Hippocampal formation (tissue), 2 donors: ENCODE data around the gene ARID3C.
A peak's percentile ranks its signal among the peaks of the same experiment; 100 is the strongest.

Source experiments
- DNase-seq, 2 donors: peaks; one replicate each; lab custom pipeline; 2025; lab: John Stamatoyannopoulos, UW

ARID3C gene

DNA sequence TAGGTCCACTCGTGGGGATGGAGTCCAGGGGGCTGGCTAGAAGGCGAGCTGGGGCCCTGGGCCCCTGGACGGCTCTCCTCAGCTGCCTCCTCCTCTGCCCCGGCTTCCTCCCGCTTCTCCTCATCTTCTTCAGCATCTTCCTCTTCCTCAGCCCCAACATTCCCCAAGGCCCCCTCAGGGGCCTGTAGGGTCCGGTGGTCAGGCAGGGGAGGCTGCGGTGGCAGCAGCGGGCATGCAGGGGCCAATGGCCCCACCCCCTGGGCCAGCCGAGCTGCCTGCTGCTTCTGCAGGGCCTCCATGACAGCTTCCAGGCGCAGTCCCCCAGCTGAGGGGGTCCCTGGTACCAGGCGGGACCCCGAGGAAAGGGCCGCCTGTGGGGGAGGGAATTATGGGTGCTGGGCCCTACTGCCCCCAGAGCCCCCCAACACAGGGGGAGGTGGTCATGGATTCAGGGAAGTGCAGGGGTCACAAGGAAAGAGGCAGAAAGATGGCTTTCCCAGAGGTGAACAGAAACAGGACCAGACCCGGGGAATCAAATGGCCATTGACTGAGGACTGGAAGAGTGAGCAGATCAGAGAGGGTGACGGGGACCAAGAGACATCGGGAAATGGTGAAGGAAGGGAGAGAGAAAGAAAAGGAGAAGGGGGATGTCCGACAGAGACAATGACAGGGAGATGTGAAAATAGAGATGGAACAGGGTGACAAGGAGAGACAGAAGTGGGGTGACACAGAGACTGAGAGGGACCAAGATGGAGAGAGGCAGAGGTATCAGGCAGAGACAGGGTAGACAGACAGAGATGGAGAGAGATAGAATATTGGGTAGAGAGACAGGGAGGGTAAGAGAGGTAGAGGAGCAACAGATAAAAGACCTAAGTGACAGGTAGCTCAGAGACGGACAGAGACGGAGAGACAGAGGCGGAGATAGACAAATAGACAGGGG, 880 bp downstream of the ARID3C start:
- DNase-seq: no peak

DNA sequence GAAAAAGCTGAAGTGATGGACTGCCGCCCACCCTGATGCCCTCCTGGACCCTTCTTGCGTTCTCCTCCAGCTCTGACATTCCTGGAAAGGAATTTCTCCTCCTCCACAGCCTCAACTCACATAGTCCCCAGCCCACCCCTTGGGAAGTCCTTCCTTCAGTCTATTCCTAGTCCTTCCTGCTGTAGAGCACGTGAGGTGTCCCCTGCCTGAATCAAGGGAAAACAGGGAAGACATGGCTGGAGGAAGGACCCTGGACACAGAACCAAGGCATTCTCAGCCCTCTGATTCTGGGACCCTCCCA, 3.7 kb downstream of the ARID3C start:
- no peak for DNase-seq

DNA sequence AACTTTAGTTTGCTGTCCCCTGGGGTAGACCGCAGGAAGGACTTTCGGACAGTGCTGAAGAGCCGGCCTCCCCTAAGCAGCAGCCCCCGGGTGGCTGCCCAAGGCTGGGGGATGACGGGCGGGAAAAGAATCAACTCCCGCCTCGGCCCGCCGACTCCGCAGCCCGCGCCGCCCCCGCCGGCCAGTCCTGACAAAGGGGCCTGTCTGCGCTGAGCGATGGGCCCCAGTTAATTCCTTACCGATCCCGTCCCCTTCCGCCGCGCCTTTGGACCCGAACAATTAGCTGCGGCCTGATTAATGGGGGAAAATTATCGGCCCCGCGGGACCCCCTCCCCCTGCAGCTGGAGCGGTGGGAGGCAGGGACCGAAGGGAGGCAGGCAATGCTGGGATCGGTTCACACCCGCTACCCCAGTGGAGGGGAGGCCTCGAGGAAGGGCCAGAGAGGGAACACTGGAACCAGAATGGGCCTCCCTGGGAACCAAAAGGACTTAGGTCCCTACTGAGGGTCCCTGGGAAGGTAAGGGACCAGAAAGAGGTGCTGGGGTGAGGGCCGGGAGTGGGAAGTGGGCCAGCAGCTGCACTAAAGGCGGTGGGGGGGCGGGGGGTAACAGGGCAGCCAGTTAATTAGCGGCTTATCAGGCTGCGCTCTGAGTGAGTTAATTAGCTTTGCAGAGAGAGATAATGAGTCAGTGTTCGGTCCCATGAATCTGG, 4.2 kb downstream of the ARID3C start:
- no peak for DNase-seq

DNA sequence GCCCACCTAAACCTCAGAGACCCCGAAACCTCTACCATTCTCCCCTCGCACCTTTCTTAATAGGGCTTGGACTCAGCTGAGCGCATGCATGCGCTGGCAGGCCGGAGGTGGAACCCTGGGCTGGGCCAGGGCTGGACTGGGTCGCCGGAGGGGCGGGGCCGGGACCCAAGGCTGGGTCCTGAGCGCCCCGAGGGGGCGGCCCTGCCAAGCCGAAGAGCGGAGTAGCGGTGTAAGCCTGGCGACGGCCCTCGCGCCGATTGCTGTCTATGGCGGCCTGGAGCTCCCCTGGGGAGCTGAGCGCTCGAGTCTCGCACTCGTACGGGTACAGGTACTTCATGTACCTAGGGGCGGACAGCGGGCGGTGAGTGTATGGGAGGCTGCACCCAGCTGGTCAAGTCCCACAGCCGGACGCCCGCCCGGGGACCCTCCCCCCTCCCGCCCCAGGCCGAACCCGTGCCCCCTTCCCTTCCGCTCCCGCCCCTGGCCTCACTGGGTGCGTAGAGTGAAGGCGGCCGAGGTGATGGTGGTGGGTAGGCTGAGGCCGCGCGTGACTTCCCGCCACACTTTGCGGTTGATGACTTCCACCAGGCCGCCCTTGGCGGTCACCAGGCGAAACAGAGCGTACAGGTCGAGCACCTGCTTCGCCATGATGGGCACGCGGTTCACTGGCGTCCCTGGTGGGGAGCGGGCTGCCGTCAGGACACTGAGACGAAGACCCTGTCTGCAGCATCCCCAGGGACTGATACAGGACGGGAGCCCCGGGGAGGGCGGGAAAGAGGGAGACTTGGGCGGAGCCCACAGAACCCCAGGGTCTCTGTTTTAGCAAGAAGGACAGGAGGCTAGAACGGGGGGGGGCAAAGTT, 5.3 kb downstream of the ARID3C start:
- no peak for DNase-seq

- peak; percentile 88 to 98 for DNase-seq
These were observed 8.5 kb downstream of the ARID3C start, which contains the start of gene DCTN3 for GRCh38 chr9:34620061-34620994. TSS of gene DCTN3 (minus strand) at chr9:34620495. CDS start at chr9:34620464, 31 bp downstream.

DNA sequence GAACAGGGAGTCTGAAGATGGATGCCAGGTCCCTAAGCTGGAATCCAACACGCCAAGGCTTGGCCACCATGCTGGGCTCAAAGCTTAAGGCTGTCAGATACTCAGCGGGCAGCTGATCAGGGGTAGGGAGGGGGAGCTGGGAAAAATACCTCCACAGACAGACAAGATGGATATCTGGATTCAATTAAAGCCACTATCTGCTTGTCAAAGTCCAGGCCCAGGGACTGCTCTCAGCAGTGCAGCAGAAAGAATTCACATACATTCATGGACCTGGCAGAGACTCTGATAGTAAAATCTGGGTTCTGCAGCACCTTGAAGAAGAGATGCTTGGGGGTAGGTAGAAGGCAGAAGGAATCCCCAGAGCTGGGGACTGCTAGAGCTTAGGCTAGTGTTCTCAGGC, 13.7 kb downstream of the ARID3C start:
- DNase-seq: no peak

- peak; percentile 67 to 74 for DNase-seq
These were observed 16.0 kb downstream of the ARID3C start for GRCh38 chr9:34612788-34613390.

DNA sequence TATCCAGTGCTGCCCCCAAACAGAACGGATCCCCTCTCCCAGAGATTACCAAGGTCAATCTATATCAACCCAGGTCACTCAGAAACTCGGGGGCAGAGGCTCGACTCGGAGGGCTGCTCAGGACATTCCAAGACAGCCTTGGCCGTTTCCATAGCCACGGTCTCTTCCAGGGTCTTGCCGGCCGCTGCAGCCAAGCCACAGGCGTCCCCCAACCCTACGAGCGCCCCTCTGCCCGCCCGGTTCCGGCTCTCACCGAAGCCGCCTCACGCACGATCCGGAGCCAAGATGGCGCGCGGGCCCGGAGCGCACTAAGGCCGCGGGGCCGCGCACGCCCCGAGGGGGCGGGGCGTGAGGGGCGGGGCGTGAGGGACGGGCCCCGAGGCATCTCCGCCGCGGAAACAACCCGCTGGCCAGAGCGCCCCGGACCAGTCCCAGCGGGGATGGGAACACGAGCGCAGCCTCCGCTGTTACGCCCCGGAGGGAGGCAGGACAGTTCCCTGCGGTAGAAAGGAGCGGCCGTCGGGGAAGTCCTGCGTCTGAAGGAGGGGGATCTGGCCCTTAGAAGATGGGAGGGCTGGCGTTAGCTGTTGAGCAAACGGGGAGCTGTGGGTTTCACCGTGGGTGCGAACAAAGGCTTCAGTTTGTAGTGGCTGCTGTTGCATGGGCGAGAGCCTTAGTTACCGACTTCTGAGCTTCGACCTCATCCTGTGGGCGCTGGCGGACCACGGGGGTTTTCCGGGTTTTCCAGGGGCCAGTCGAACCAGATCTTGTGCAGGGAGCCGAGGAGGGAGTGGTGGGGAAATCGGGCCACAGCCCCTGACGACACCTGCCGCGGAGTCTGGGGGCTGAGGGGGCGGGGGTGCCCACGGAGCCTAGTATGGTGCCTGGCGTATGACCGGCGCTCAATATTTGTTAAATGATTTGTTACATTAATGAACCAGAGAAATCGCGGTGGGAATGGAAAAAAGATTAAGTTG, 16.8 kb downstream of the ARID3C start, which contains the start of gene RPP25L:
TSS of gene RPP25L (minus strand) at position 287 of the 977 bp plus-strand sequence. CDS start 801 bp downstream, outside the sequence.
- DNase-seq: peak; percentile 70 to 80

GRCh38 chr9:34611251-34611810, 17.5 kb downstream of the ARID3C start:
- DNase-seq: no peak

DNA sequence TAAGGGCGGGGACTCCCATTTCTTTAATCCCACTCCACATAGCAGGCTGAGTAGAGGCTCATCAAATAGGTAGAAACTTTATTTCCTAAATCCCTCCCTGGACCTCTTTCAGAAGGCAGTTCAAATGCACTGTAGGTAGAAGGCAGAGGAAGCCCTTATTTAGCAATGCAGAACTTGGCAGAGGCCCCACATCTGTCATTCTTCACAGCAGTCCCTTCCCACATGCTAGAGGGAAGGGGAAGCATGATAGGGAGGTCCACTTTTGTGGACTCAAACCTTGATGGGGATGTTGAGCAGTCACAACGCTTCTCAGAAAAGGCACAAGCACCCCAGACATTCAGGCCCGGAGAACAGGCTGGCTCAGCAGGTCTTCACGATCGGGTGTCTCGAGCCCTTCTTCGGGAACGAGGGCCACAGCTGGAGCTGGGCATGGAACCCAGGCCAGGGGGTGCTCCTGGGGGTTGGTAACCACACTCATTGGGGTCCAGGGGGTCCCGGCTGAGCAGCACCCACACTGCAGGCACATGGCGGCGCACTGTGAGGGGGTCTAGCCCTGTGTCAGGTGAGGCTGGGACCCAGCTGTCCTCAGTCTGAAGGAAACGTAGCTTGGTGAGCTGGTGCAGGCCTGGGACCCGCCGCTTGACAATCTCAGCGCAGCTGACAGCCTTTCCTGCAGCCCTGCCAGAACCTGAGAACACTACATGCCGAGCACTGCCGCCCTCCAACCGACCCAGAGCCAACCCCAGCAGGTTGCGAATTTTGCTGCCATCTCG, 18.2 kb downstream of the ARID3C start:
- no peak for DNase-seq

- DNase-seq: no peak
These were observed 21.5 kb downstream of the ARID3C start for GRCh38 chr9:34607331-34607730.

GRCh38 chr9:34606905-34607304, 22.0 kb downstream of the ARID3C start:
- no peak for DNase-seq

- DNase-seq: no peak
These were observed 22.7 kb downstream of the ARID3C start for GRCh38 chr9:34606190-34606589.

DNA sequence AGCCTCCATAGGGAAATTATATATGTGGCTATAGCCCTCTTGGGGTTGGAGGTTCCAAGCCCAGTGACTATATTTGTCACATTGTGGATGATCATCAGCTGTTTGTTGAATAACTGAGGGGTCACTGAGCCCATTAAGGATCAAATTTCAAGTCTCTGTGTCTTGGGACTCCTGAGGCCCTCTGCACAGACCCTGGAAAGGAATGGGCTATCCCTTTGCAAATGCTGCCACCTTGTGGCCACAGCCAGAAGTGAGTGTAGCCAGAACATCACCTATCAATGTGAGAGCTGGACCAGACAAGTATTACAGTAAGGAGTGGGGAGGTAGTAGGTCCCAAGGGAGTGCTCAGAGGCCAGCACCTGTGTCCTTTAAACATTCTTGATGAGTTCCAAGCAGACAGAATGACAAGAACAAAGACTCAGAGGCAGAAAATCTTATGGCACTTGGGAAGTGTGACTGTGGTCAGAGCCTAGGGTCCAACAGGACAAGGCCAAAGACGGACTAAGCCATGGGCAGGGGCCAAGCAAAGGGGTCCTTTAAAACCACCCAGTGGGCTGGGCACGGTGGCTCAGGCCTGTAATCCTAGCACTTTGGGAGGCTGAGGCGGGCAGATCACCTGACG, 25.1 kb downstream of the ARID3C start:
- DNase-seq: peak; percentile 30 to 80

- no peak for DNase-seq
These were observed 26.8 kb downstream of the ARID3C start for GRCh38 chr9:34601937-34602573.

- DNase-seq: no peak
These were observed 28.0 kb downstream of the ARID3C start for GRCh38 chr9:34600908-34601307.

- DNase-seq: no peak
These were observed 29.3 kb downstream of the ARID3C start for GRCh38 chr9:34599546-34599945.
